OCI-LY3 (cell line): ENCODE results near the gene TTC7B.

Source experiments
- H2AFZ ChIP-seq: fragments of 200-600, 300-600 bp; shearing (Covaris generic); 2 replicates; pipeline ENCODE4 v1.6.0; 2014; ENCODE audit warnings: antibody characterized with exemption, low read depth, low read length
- H3K27ac ChIP-seq: fragments of 200-600, 300-600 bp; sonication (generic); 2 replicates; pipeline ENCODE4 v1.5.1; 2014; ENCODE audit warnings: mild to moderate bottlenecking, low read length, moderate library complexity, mixed read lengths
- H3K27me3 ChIP-seq: fragments of 200-600, 300-600 bp; sonication (generic); 2 replicates; pipeline ENCODE4 v1.6.1; 2014; ENCODE audit warnings: low read depth, low read length, mixed read lengths
- H3K36me3 ChIP-seq: fragments of 200-600, 300-600 bp; sonication (generic); replicated peaks from 2 replicates; pipeline ENCODE3; 2014; ENCODE audit warnings: low read depth, low read length, mixed read lengths
- H3K4me1 ChIP-seq: fragments of 300-600, 200-600 bp; sonication (generic); 2 replicates; pipeline ENCODE4 v1.6.1; 2014; ENCODE audit warnings: low read length, mixed read lengths
- H3K4me2 ChIP-seq: fragments of 200-600, 300-600 bp; sonication (generic); 2 replicates; pipeline ENCODE4 v1.6.1; 2014; ENCODE audit warnings: low read length, mixed read lengths
- H3K4me3 ChIP-seq: fragments of 300-600, 200-600 bp; sonication (generic); 2 replicates; pipeline ENCODE4 v1.5.1; 2014; ENCODE audit warnings: antibody characterized with exemption, mild to moderate bottlenecking, low read length, moderate library complexity
- H3K79me2 ChIP-seq: fragments of 300-600, 200-600 bp; shearing (Covaris generic); 2 replicates; pipeline ENCODE4 v1.6.1; 2014; ENCODE audit warnings: mild to moderate bottlenecking, low read length, mixed read lengths
- H3K9ac ChIP-seq: fragments of 300-600, 200-600 bp; shearing (Covaris generic); 2 replicates; pipeline ENCODE4 v1.6.0; 2014; ENCODE audit warnings: mild to moderate bottlenecking, low read length, moderate library complexity
- H3K9me3 ChIP-seq: fragments of 200-600, 300-600 bp; shearing (Covaris generic); 2 replicates; pipeline ENCODE4 v1.6.1; 2014; ENCODE audit warnings: low read length, mixed read lengths; ENCODE audit not compliant: insufficient read depth
- H4K20me1 ChIP-seq: fragments of 200-600, 300-600 bp; sonication (generic); 2 replicates; pipeline ENCODE4 v1.6.1; 2016; ENCODE audit warnings: low read length, mixed read lengths; ENCODE audit not compliant: insufficient read depth
- CTCF ChIP-seq: fragments of 200-600, 300-600 bp; sonication (generic); IDR thresholded peaks from 2 replicates; pipeline ENCODE4 v1.5.1; 2014; ENCODE audit warnings: antibody characterized with exemption, low read length, low read depth
- EZH2phosphoT487 ChIP-seq: fragments of 200-600 bp; shearing (Covaris generic); IDR thresholded peaks from 2 replicates; pipeline ENCODE4 v1.6.1; 2018; ENCODE audit warnings: antibody characterized with exemption, mixed run types, low read depth

Gene TTC7B

GRCh38 chr14:90698379-90698869 lies 117.8 kb downstream of the TTC7B start:
- Histone ChIP-seq H3K27ac (no peak overlapping the region), H3K4me3 (no peak overlapping the region), H4K20me1 (no peaks in the 10 kb centered on the region), H3K36me3 (no peaks in the 10 kb centered on the region), H2AFZ (no peak overlapping the region), H3K9ac (no peak overlapping the region), H3K27me3 (no peaks in the 10 kb centered on the region), H3K79me2 (no peaks in the 10 kb centered on the region), H3K9me3 (no peaks in the 10 kb centered on the region), H3K4me2 (no peak overlapping the region), H3K4me1 (peaks cover 16% of the 10 kb centered on the region)
- TF ChIP-seq EZH2phosphoT487 (no peak), CTCF (no peak)

- H3K36me3 ChIP-seq, result no peaks in the 10 kb centered on the region
- no peak overlapping the region for H3K9ac ChIP-seq
- H4K20me1 ChIP-seq, result no peaks in the 10 kb centered on the region
- no peaks in the 10 kb centered on the region for H3K79me2 ChIP-seq
- H3K27ac ChIP-seq, result no peak overlapping the region
- no peaks in the 10 kb centered on the region for H3K27me3 ChIP-seq
- peaks cover 16% of the 10 kb centered on the region for H3K4me1 ChIP-seq
- TF ChIP-seq CTCF (peak; percentile 95), EZH2phosphoT487 (no peak)
- peak overlapping the region; percentile 45 for H3K4me3 ChIP-seq
- no peak overlapping the region; the same call in 1 of the 2 replicates for H2AFZ ChIP-seq
- H3K4me2 ChIP-seq, result peak overlapping the region; percentile 64
- H3K9me3 ChIP-seq, result no peaks in the 10 kb centered on the region
These were observed 118.5 kb downstream of the TTC7B start for GRCh38 chr14:90697577-90698206.

GRCh38 chr14:90697132-90697531 lies 119.1 kb downstream of the TTC7B start:
- Histone ChIP-seq H3K4me1 (peaks cover 16% of the 10 kb centered on the region), H3K27me3 (no peaks in the 10 kb centered on the region), H3K4me2 (peak overlapping the region; percentile 64), H3K27ac (no peak overlapping the region), H4K20me1 (no peaks in the 10 kb centered on the region), H3K79me2 (no peaks in the 10 kb centered on the region), H3K4me3 (peak overlapping the region; percentile 45), H3K36me3 (no peaks in the 10 kb centered on the region), H3K9me3 (no peaks in the 10 kb centered on the region), H3K9ac (no peak overlapping the region), H2AFZ (no peak overlapping the region; the same call in 1 of the 2 replicates)
- no peak for TF ChIP-seq CTCF
- TF ChIP-seq EZH2phosphoT487, result no peak

- no peaks in the 10 kb centered on the region for H3K36me3 ChIP-seq
- H3K4me3 ChIP-seq, result no peak overlapping the region
- no peak overlapping the region for H3K4me2 ChIP-seq
- no peaks in the 10 kb centered on the region for H4K20me1 ChIP-seq
- no peak overlapping the region for H2AFZ ChIP-seq
- no peaks in the 10 kb centered on the region for H3K27me3 ChIP-seq
- peaks cover 15% of the 10 kb centered on the region for H3K4me1 ChIP-seq
- no peak for TF ChIP-seq EZH2phosphoT487
- no peak for TF ChIP-seq CTCF
- no peaks in the 10 kb centered on the region for H3K79me2 ChIP-seq
- no peaks in the 10 kb centered on the region for H3K9me3 ChIP-seq
- H3K27ac ChIP-seq, result no peak overlapping the region
- H3K9ac ChIP-seq, result no peak overlapping the region
These were observed 119.5 kb downstream of the TTC7B start for GRCh38 chr14:90696720-90697119.
